MM.1S (cell line): ENCODE data around the gene IL36B.

Source experiments
- CTCF ChIP-seq: fragments of 300-600 bp; sonication (generic); IDR thresholded peaks from 2 replicates; pipeline ENCODE4 v1.5.1; 2016; ENCODE audit warnings: antibody characterized with exemption, low read length, mixed read lengths
- EZH2 ChIP-seq: fragments of 300-600 bp; sonication (generic); optimal IDR thresholded peaks from 2 replicates; pipeline ENCODE3; 2017; ENCODE audit warnings: low read depth, mild to moderate bottlenecking, antibody characterized with exemption, low read length, mixed read lengths

GRCh38 chr2:113092864-113093612 lies 40.4 kb upstream of the IL36B start:
- no peak for TF ChIP-seq CTCF
- TF ChIP-seq EZH2: no peak
